HFF-Myc (cell line): ENCODE measurements around the gene ZRANB1.

Experiments used
- DNase-seq: peaks from one replicate; pipeline ENCODE4 v3.0.0-alpha.2; 2011; ENCODE audit warnings: low read depth; ENCODE audit errors: extremely low read depth
- H3K4me3 ChIP-seq: replicated peaks from 2 replicates; pipeline ENCODE4 v1.5.1; 2011; ENCODE audit warnings: low read depth, mild to moderate bottlenecking, control low read depth, low read length
- TF ChIP-seq, protein P1 (sequence below): IDR thresholded peaks from 2 replicates; pipeline ENCODE4 v1.5.1; 2012; ENCODE audit warnings: mild to moderate bottlenecking, low read depth, low read length, control low read depth; ENCODE audit errors: missing control alignments

The ZRANB1 gene

GRCh38 chr10:125027871-125028869 is 86.2 kb downstream of the ZRANB1 start:
- TF ChIP-seq, protein P1, sequence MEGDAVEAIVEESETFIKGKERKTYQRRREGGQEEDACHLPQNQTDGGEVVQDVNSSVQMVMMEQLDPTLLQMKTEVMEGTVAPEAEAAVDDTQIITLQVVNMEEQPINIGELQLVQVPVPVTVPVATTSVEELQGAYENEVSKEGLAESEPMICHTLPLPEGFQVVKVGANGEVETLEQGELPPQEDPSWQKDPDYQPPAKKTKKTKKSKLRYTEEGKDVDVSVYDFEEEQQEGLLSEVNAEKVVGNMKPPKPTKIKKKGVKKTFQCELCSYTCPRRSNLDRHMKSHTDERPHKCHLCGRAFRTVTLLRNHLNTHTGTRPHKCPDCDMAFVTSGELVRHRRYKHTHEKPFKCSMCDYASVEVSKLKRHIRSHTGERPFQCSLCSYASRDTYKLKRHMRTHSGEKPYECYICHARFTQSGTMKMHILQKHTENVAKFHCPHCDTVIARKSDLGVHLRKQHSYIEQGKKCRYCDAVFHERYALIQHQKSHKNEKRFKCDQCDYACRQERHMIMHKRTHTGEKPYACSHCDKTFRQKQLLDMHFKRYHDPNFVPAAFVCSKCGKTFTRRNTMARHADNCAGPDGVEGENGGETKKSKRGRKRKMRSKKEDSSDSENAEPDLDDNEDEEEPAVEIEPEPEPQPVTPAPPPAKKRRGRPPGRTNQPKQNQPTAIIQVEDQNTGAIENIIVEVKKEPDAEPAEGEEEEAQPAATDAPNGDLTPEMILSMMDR: no peak
- no peak overlapping the region for H3K4me3 ChIP-seq
- peak; percentile 25 for DNase-seq

GRCh38 chr10:125029584-125030242 is 87.8 kb downstream of the ZRANB1 start:
- TF ChIP-seq, protein P1: no peak
- H3K4me3 ChIP-seq: no peak overlapping the region
- no peak for DNase-seq

DNA sequence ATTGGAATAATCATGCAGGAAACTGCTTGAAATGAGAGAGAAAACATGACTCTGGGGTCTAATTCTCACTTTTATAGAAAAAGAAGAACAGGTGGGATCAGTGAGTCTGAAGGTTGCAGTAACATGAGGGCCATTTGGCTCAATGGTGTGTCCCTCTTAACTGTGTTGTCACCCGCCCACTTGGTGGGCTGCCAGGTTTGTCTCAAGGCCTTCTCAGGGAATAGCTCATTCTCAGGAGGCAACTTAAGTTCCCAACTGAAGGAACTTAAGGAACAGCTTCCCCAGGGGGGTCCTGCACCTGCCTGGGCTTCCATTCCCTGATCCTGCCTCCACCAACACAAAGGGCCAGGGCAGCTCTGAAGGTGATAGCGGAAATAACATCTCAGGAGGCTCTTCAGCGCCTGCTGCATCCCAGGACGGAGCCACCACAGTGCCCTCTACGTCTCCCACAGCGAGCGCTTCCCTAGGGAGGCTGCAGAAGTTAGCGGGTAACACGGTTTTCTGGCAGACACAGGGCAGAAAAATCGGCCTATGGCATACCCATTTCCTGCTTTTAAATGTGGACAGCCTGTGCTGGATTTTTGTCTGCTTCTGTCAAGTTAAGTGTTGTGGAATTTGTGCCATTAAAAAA is 88.8 kb downstream of the ZRANB1 start:
- DNase-seq: no peak
- TF ChIP-seq, protein P1: no peak
- H3K4me3 ChIP-seq: no peak overlapping the region

DNA sequence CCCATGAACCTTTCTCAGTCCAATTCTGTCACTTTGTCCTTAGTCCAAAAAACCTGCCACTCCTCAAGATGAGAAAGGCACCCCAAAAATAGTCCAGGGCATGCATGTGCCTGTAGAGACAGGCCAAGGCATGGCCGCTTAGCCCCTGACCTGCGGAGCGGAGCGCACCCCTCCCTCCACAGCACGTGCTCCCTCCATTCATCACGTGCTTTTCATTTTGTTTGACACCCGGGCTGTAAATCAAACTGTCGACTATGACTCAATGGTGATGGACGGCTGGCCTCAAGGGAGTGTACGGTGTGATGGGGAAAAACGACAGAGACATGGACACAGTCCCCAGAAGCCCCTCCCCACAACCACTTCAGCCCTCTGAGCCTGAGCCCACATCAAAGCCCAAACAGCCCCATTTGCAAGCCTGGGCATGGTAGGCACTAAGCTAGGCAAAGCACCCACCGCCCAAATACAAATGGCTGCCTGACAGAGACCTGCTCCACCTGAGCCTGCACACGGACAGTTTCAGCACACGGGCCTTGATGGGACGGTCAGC is 90.6 kb downstream of the ZRANB1 start:
- H3K4me3 ChIP-seq: no peak overlapping the region
- no peak for DNase-seq
- TF ChIP-seq, protein P1: no peak

DNA sequence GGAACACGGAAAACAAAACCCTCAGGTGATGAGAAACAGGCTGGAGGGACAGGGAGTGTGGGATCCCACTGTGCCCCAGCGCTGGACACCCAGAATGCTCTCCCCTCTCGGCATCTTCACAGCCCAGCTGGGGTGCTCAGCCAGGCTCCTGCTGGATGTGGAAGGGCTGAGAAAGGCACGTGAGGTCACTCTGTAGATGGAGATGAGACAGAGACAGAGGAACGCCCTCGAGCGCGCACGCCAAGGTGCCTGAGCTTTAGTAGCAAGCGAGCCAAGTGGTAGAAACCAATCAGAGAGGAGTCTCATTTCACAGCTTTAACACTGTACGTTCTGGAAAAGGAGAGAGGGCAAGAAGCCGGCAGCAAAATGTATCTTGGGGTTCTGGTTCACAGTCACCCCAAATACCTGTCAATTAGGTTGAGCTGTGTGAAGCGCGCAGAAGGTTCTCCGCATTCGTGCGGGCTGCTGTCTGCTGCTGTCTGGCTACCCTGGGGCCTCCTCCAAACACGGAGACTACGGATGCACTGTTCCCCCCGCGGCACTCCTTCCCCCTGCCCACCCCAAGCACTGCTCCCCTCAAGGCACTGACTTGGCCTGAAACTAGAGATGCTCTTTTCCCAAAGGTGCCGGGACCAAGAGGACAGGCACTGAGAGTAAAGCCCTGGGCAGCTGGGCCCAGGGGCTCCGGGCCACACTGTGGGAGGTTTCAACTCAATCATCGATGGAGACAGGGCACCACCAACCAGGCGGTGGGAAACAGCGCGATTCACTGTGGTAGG is 91.4 kb downstream of the ZRANB1 start:
- TF ChIP-seq, protein P1: no peak
- no peak for DNase-seq
- H3K4me3 ChIP-seq: no peak overlapping the region

DNA sequence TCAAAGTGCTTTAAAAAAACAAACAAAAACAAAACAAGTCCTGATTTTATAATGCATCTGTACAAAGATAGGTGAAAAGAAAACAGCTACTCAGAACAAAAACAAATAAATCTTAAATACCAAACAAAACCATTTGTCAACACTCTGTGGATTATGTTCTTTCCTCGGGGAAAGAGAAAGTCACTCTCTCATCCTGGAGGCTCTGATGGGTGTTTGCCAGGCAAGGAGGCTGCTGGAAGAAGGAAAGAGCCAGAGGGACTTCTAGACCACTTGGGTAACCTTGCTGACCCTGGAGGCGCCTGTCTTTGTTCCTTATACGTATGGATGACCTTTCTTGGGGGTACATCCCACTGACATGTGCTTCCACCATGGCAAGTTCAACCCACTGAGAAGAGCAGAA is 92.8 kb downstream of the ZRANB1 start:
- H3K4me3 ChIP-seq: no peak overlapping the region
- DNase-seq: no peak
- TF ChIP-seq, protein P1: no peak
